ENCODE measurements around the gene TSC22D3.

DNA sequence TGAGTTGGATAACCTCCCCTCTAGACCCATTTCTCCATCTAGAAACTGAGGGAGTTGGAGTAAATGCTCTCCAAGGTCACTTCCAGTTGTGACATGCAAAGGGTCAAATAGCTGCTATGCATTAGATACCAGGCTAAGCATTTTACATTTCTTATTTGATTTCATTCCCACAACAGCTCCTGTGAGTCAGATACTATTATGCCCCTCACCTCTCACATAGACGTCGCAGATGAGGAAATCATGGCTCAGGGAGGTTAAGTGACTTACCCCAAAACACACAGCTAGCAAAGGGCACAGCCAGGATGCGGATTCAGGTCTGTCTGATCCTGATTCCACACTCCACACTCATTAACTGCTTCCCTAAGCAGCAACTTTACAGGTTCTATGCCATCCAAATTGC is 89.6 kb downstream of the TSC22D3 start:
- TF ChIP-seq POLR2AphosphoS5 (IDR thresholded peaks at IDR 0.05) (no peak), POLR2A (IDR thresholded peaks at IDR 0.05) (no peak)
- TF ChIP-seq, protein P1, sequence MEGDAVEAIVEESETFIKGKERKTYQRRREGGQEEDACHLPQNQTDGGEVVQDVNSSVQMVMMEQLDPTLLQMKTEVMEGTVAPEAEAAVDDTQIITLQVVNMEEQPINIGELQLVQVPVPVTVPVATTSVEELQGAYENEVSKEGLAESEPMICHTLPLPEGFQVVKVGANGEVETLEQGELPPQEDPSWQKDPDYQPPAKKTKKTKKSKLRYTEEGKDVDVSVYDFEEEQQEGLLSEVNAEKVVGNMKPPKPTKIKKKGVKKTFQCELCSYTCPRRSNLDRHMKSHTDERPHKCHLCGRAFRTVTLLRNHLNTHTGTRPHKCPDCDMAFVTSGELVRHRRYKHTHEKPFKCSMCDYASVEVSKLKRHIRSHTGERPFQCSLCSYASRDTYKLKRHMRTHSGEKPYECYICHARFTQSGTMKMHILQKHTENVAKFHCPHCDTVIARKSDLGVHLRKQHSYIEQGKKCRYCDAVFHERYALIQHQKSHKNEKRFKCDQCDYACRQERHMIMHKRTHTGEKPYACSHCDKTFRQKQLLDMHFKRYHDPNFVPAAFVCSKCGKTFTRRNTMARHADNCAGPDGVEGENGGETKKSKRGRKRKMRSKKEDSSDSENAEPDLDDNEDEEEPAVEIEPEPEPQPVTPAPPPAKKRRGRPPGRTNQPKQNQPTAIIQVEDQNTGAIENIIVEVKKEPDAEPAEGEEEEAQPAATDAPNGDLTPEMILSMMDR (IDR thresholded peaks at IDR 0.05) = no peak

Data from upper lobe of left lung (tissue), 4 donors.